PC-3 (cell line): ENCODE data around the gene TPRN.

Experiments used
- EZH2 ChIP-seq: fragments of 300-600 bp; sonication (generic); IDR thresholded peaks from one replicate; pipeline ENCODE4 v1.6.1; 2017; ENCODE audit warnings: antibody characterized with exemption, mild to moderate bottlenecking, low read length; ENCODE audit not compliant: unreplicated experiment
- EZH2phosphoT487 ChIP-seq: fragments of 300-600 bp; sonication (generic); IDR thresholded peaks from 2 replicates; pipeline ENCODE4 v1.6.1; 2018; ENCODE audit warnings: mild to moderate bottlenecking, antibody characterized with exemption, low read length, borderline replicate concordance
- TF ChIP-seq, protein P1 (sequence below): fragments of 300-600 bp; sonication (generic); conservative IDR thresholded peaks from 2 replicates; pipeline ENCODE4 v1.5.1; 2017; ENCODE audit warnings: antibody characterized with exemption, low read depth, mild to moderate bottlenecking, low read length

DNA sequence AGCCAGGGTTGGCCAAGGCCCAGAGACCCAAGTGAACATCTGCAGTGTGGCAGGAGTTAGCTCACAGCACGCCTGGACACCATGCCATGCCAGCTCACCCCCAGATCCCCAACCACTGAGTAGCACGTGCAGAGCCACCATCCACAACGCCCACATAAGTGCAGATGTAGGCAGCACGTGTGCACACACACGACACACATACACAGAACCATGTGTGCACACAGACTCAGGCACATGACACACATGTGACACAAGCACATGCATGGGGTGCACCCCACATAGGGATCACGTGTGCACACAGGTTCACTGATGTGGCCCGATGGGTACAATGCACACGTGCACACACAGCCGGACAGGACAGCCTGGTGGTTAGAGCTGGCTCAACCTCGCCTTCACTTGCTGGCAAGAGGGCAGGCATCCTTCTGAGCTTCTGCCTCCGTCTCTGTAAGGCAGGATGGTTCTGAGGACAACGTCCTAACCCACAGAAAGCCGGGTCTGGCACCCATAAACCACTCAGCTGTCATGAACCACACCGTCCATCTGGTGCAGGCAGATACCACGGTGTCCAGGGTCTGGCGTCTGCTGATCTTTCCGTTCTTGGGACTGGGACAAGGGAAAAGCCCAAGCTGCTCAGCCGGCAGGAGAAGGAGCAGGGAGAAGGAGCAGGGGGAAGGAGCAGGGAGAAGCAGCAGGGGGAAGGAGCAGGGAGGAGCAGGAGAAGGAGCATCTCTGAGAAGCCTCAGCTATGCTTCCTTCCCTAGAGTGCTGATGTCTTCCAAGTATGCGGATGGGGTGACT is 42.7 kb downstream of the TPRN start:
- TF ChIP-seq, protein P1, sequence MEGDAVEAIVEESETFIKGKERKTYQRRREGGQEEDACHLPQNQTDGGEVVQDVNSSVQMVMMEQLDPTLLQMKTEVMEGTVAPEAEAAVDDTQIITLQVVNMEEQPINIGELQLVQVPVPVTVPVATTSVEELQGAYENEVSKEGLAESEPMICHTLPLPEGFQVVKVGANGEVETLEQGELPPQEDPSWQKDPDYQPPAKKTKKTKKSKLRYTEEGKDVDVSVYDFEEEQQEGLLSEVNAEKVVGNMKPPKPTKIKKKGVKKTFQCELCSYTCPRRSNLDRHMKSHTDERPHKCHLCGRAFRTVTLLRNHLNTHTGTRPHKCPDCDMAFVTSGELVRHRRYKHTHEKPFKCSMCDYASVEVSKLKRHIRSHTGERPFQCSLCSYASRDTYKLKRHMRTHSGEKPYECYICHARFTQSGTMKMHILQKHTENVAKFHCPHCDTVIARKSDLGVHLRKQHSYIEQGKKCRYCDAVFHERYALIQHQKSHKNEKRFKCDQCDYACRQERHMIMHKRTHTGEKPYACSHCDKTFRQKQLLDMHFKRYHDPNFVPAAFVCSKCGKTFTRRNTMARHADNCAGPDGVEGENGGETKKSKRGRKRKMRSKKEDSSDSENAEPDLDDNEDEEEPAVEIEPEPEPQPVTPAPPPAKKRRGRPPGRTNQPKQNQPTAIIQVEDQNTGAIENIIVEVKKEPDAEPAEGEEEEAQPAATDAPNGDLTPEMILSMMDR = no peak
- TF ChIP-seq EZH2phosphoT487 = no peak
- TF ChIP-seq EZH2 = no peak
